HepG2 (cell line): ENCODE measurements around the gene TEX261. TPM values are rescaled to one million over a fixed set of nuclear protein-coding genes. Genes with fewer than 3 reads are reported as not detected.

Source experiments
- AGO1 ChIP-seq: fragments of 200-400 bp; formaldehyde crosslinking; IDR thresholded peaks from 2 replicates; pipeline ENCODE4 v1.6.1; 2017; ENCODE audit warnings: mild to moderate bottlenecking, low read depth, low read length, moderate library complexity; ENCODE audit not compliant: poor library complexity, severe bottlenecking
- ARHGAP35 ChIP-seq: sonication (generic); formaldehyde crosslinking; IDR thresholded peaks from 2 replicates; pipeline ENCODE4 v1.9.0; 2022; ENCODE audit warnings: mild to moderate bottlenecking, inconsistent platforms, moderate library complexity, missing genetic modification reagents, borderline replicate concordance
- BRCA1 ChIP-seq: sonication (generic); formaldehyde crosslinking; IDR thresholded peaks from 2 replicates; pipeline ENCODE4 v1.4.0; 2020; ENCODE audit warnings: missing genetic modification reagents
- HES4 ChIP-seq: sonication (generic); formaldehyde crosslinking; IDR thresholded peaks from 2 replicates; pipeline ENCODE4 v1.9.0; 2021; ENCODE audit warnings: mild to moderate bottlenecking, missing genetic modification reagents, borderline replicate concordance
- HIVEP1 ChIP-seq: sonication (generic); formaldehyde crosslinking; IDR thresholded peaks from 2 replicates; pipeline ENCODE4 v1.4.0; 2020; ENCODE audit warnings: mild to moderate bottlenecking, missing genetic modification reagents
- HNRNPL ChIP-seq: fragments of 200-400 bp; formaldehyde crosslinking; IDR thresholded peaks from 2 replicates; pipeline ENCODE4 v1.6.1; 2017; ENCODE audit warnings: mild to moderate bottlenecking, low read depth, low read length
- IKZF4 ChIP-seq: sonication (generic); formaldehyde crosslinking; IDR thresholded peaks from 2 replicates; pipeline ENCODE4 v1.5.1; 2020; ENCODE audit warnings: borderline replicate concordance, mild to moderate bottlenecking, low read depth, missing genetic modification reagents; ENCODE audit errors: not compliant biosample characterization
- JUNB ChIP-seq: sonication (generic); formaldehyde crosslinking; IDR thresholded peaks from 2 replicates; pipeline ENCODE4 v1.8.0; 2022; ENCODE audit warnings: missing genetic modification reagents, mild to moderate bottlenecking, borderline replicate concordance
- MTA1 ChIP-seq: sonication (generic); formaldehyde crosslinking; IDR thresholded peaks from 2 replicates; pipeline ENCODE4 v1.4.0; 2020; ENCODE audit warnings: missing genetic modification reagents, mild to moderate bottlenecking, borderline replicate concordance
- MYC ChIP-seq: sonication (generic); formaldehyde crosslinking; IDR thresholded peaks from 2 replicates; pipeline ENCODE4 v1.9.0; 2021; ENCODE audit warnings: missing genetic modification reagents, borderline replicate concordance
- POLR2G ChIP-seq: fragments of 200-400 bp; formaldehyde crosslinking; IDR thresholded peaks from 2 replicates; pipeline ENCODE4 v1.6.1; 2018; ENCODE audit warnings: mild to moderate bottlenecking, low read depth, low read length, moderate library complexity
- RAD21 ChIP-seq: fragments of 450-650 bp; formaldehyde crosslinking; IDR thresholded peaks from 2 replicates; pipeline ENCODE4 v1.5.0; 2020; ENCODE audit warnings: mild to moderate bottlenecking
- SOX6 ChIP-seq, 2 experiments: fragments of 450-650 bp in 1 of 2; sonication (generic) in 1 of 2; formaldehyde crosslinking in 1 of 2; IDR thresholded peaks; 2 replicates each; pipeline versions ENCODE4 v1.4.0 to v1.6.1; 2017 to 2020; ENCODE audit warnings: antibody characterized with exemption in 1 of 2, mild to moderate bottlenecking in 1 of 2, missing genetic modification reagents in 1 of 2
- STAG1 ChIP-seq: sonication (generic); formaldehyde crosslinking; IDR thresholded peaks from 2 replicates; pipeline ENCODE4 v1.4.0; 2020; ENCODE audit warnings: missing genetic modification reagents
- XRCC5 ChIP-seq: fragments of 200-400 bp; formaldehyde crosslinking; optimal IDR thresholded peaks from 2 replicates; pipeline ENCODE3; 2017; ENCODE audit warnings: mild to moderate bottlenecking, low read length
- ZNF12 ChIP-seq: sonication (generic); formaldehyde crosslinking; IDR thresholded peaks from 2 replicates; pipeline ENCODE4 v1.5.0; 2020; ENCODE audit warnings: missing genetic modification reagents
- ZNF20 ChIP-seq: sonication (generic); formaldehyde crosslinking; IDR thresholded peaks from 2 replicates; pipeline ENCODE4 v1.4.0; 2020; ENCODE audit warnings: mild to moderate bottlenecking, moderate library complexity, missing genetic modification reagents
- ZNF234 ChIP-seq: sonication (generic); formaldehyde crosslinking; conservative IDR thresholded peaks from 2 replicates; pipeline ENCODE4 v1.5.1; 2020; ENCODE audit warnings: mild to moderate bottlenecking, missing genetic modification reagents
- ZNF333 ChIP-seq: sonication (generic); formaldehyde crosslinking; IDR thresholded peaks from 2 replicates; pipeline ENCODE4 v1.4.0; 2020; ENCODE audit warnings: mild to moderate bottlenecking, missing genetic modification reagents, borderline replicate concordance
- ZNF562 ChIP-seq: sonication (generic); formaldehyde crosslinking; IDR thresholded peaks from 2 replicates; pipeline ENCODE4 v1.8.0; 2022; ENCODE audit warnings: missing genetic modification reagents, borderline replicate concordance
- polyA plus RNA-seq, 8 experiments: library from polyadenylated mRNA; depleted of rRNA in 3 of 8; stranded (reverse) in 7 of 8; unstranded in 1 of 8; fragments of >200 nt; fragmentation: Illumina TruSeq in 4 of 8; extraction: Trizol in 4 of 8; gene quantifications; 2 replicates each; pipeline versions ENCODE4 v1.2.1 to v1.2.3, GENCODE V29; 2011 to 2016; ENCODE audit warnings: low read depth in 4 of 8, missing spikeins in 1 of 8, mixed read lengths in 1 of 8; ENCODE audit not compliant: insufficient read depth in 1 of 8
- total RNA-seq, 5 experiments: library from RNA; depleted of rRNA; stranded (reverse); fragments of >200 nt; fragmentation: Illumina TruSeq; extraction: Trizol; gene quantifications; 2 replicates each; pipeline ENCODE4 v1.2.3, GENCODE V29; 2016; ENCODE audit warnings: low read depth in 1 of 5
- TF ChIP-seq, protein P1 (sequence below): sonication (generic); formaldehyde crosslinking; IDR thresholded peaks from 2 replicates; pipeline ENCODE4 v1.4.0; 2020; ENCODE audit warnings: missing genetic modification reagents, borderline replicate concordance
- TF ChIP-seq, protein P2 (sequence below): IDR thresholded peaks from 2 replicates; pipeline ENCODE4 v1.6.1; 2012; ENCODE audit warnings: low read depth, low read length, improper control_type of control experiment
- TF ChIP-seq, protein P3 (sequence below): sonication (generic); formaldehyde crosslinking; IDR thresholded peaks from 2 replicates; pipeline ENCODE4 v1.4.0; 2020; ENCODE audit warnings: missing genetic modification reagents, borderline replicate concordance

Gene TEX261
- total and polyA plus RNA-seq, 2 of the 13 experiments (the other 11 are each of a cell fraction or from before 2014, with no cell fraction given), result 43.8 to 78.7 TPM

DNA sequence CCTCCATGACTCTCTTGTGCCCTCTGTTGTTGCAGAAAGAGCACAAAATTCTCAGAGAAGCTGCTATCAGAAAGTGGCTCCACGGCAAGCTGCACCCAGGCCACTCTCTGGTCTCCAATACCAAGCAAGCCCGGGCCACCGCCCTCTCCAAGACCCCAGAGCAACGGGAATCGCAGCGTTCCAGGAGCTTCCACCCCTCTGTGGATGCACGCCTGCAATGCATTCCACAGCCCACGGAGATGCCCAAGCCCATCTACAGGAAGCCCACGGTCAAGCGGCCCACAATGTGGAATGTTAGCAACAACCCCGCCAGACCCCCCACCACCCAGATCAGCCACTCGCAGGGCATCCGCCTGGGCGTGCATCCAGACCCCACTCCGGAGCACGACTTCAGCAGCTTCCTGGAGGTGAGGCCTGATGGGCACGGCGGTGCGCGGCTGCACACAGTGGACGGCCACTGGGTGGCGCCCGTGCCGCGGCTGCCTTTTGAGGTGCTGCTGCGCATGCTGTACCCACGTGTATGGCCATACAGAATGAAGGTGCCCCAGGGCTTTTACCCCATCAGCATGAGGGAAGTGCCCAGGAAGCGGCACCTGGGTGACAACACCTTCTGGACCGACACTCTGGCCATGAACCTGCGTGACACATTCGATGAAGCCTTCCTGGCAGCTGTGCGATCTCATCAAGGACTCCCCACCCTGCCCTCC, 9.9 kb downstream of the TEX261 start (continued):
- TF ChIP-seq, protein P1, sequence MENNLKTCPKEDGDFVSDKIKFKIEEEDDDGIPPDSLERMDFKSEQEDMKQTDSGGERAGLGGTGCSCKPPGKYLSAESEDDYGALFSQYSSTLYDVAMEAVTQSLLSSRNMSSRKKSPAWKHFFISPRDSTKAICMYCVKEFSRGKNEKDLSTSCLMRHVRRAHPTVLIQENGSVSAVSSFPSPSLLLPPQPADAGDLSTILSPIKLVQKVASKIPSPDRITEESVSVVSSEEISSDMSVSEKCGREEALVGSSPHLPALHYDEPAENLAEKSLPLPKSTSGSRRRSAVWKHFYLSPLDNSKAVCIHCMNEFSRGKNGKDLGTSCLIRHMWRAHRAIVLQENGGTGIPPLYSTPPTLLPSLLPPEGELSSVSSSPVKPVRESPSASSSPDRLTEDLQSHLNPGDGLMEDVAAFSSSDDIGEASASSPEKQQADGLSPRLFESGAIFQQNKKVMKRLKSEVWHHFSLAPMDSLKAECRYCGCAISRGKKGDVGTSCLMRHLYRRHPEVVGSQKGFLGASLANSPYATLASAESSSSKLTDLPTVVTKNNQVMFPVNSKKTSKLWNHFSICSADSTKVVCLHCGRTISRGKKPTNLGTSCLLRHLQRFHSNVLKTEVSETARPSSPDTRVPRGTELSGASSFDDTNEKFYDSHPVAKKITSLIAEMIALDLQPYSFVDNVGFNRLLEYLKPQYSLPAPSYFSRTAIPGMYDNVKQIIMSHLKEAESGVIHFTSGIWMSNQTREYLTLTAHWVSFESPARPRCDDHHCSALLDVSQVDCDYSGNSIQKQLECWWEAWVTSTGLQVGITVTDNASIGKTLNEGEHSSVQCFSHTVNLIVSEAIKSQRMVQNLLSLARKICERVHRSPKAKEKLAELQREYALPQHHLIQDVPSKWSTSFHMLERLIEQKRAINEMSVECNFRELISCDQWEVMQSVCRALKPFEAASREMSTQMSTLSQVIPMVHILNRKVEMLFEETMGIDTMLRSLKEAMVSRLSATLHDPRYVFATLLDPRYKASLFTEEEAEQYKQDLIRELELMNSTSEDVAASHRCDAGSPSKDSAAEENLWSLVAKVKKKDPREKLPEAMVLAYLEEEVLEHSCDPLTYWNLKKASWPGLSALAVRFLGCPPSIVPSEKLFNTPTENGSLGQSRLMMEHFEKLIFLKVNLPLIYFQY, result no peak
- TF ChIP-seq, protein P2, sequence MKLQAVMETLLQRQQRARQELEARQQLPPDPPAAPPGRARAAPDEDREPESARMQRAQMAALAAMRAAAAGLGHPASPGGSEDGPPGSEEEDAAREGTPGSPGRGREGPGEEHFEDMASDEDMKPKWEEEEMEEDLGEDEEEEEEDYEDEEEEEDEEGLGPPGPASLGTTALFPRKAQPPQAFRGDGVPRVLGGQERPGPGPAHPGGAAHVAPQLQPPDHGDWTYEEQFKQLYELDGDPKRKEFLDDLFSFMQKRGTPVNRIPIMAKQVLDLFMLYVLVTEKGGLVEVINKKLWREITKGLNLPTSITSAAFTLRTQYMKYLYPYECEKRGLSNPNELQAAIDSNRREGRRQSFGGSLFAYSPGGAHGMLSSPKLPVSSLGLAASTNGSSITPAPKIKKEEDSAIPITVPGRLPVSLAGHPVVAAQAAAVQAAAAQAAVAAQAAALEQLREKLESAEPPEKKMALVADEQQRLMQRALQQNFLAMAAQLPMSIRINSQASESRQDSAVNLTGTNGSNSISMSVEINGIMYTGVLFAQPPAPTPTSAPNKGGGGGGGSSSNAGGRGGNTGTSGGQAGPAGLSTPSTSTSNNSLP, result no peak
- TF ChIP-seq ZNF562 (CRISPR knock-in tag) (no peak), HIVEP1 (CRISPR knock-in tag) (peak; percentile 60), JUNB (CRISPR knock-in tag) (no peak), POLR2G (0 out of 2 replicates have a peak, but pooled peaks have one; percentile 16), HES4 (CRISPR knock-in tag) (no peak), ZNF333 (CRISPR knock-in tag) (0 out of 2 replicates have a peak, but pooled peaks have one; percentile 28), BRCA1 (CRISPR knock-in tag) (no peak), MTA1 (no peak), RAD21 (0 out of 2 replicates have a peak, but pooled peaks have one; percentile 45), ZNF234 (no peak), HNRNPL (peak; percentile 65; the same call in 1 of the 2 replicates), AGO1 (peak; percentile 29), ARHGAP35 (CRISPR knock-in tag) (no peak), SOX6 (IDR thresholded peaks at IDR 0.05) (no peak), SOX6 (CRISPR knock-in tag; IDR thresholded peaks at IDR 0.05) (no peak), ZNF20 (CRISPR knock-in tag) (no peak), XRCC5 (peak; percentile 82), IKZF4 (CRISPR knock-in tag) (no peak), ZNF12 (CRISPR knock-in tag) (no peak), MYC (CRISPR knock-in tag) (0 out of 2 replicates have a peak, but pooled peaks have one; percentile 35), STAG1 (CRISPR knock-in tag) (peak; percentile 20; the same call in 1 of the 2 replicates)
- TF ChIP-seq, protein P3, sequence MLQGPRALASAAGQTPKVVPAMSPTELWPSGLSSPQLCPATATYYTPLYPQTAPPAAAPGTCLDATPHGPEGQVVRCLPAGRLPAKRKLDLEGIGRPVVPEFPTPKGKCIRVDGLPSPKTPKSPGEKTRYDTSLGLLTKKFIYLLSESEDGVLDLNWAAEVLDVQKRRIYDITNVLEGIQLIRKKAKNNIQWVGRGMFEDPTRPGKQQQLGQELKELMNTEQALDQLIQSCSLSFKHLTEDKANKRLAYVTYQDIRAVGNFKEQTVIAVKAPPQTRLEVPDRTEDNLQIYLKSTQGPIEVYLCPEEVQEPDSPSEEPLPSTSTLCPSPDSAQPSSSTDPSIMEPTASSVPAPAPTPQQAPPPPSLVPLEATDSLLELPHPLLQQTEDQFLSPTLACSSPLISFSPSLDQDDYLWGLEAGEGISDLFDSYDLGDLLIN, result no peak
